MM.1S (cell line): ENCODE results near the gene ZNF692.

ENCODE experiments used
- EZH2 ChIP-seq: fragments of 300-600 bp; sonication (generic); optimal IDR thresholded peaks from 2 replicates; pipeline ENCODE3; 2017; ENCODE audit warnings: low read depth, mild to moderate bottlenecking, antibody characterized with exemption, low read length, mixed read lengths
- EZH2phosphoT487 ChIP-seq: fragments of 300-600 bp; sonication (generic); IDR thresholded peaks from 2 replicates; pipeline ENCODE4 v1.6.1; 2018; ENCODE audit warnings: antibody characterized with exemption, low read length
- TF ChIP-seq, protein P1 (sequence below): fragments of 300-600 bp; sonication (generic); IDR thresholded peaks from 2 replicates; pipeline ENCODE4 v1.5.1; 2016; ENCODE audit warnings: antibody characterized with exemption, low read length, mixed read lengths

DNA sequence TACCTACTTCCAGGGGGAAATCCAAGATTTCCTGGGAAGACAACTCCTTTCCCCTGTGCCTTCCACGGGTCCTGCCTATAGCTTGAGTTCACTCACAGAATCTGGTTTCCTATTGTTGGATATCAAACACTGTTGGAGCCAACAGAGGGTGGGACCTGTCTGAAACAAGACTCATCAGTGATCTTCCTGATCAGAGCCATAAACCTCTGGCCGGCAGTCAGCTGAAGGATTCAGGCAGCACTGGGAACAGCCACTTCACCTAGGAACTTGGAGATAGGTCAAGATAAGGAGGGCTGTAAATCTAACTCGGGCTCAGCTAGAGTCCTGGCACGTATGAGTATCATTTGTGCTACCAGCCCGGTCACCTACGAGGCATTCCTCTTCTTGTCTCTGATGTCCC lies 56.4 kb downstream of the ZNF692 start:
- TF ChIP-seq, protein P1, sequence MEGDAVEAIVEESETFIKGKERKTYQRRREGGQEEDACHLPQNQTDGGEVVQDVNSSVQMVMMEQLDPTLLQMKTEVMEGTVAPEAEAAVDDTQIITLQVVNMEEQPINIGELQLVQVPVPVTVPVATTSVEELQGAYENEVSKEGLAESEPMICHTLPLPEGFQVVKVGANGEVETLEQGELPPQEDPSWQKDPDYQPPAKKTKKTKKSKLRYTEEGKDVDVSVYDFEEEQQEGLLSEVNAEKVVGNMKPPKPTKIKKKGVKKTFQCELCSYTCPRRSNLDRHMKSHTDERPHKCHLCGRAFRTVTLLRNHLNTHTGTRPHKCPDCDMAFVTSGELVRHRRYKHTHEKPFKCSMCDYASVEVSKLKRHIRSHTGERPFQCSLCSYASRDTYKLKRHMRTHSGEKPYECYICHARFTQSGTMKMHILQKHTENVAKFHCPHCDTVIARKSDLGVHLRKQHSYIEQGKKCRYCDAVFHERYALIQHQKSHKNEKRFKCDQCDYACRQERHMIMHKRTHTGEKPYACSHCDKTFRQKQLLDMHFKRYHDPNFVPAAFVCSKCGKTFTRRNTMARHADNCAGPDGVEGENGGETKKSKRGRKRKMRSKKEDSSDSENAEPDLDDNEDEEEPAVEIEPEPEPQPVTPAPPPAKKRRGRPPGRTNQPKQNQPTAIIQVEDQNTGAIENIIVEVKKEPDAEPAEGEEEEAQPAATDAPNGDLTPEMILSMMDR, result no peak
- TF ChIP-seq EZH2phosphoT487 (no peak), EZH2 (no peak)
